Purkinje cell (primary cell): ENCODE data around the gene PCDHGA9. TPM values are rescaled to one million over a fixed set of nuclear protein-coding genes. Genes with fewer than 3 reads are reported as not detected.

ENCODE experiments used
- polyA plus RNA-seq: library from polyadenylated mRNA; unstranded; fragments of >200 nt; fragmentation: Nextera tagmentation; gene quantifications from 2 replicates; pipeline ENCODE4 v1.2.1, GENCODE V29; 2014

The PCDHGA9 gene
- 1.1 and 1.9 TPM in 2 replicates for polyA plus RNA-seq

GRCh38 chr5:141402553-141403243 lies at the start of gene PCDHGA9:
TSS of gene PCDHGA9 (plus strand) at chr5:141402778. CDS start at chr5:141402953, 175 bp downstream.

GRCh38 chr5:141354900-141355469 lies 47.6 kb upstream of the PCDHGA9 start, which contains the start of gene PCDHGA4:
TSS of gene PCDHGA4 (plus strand) at chr5:141355021. CDS start at chr5:141355108, 87 bp downstream.

GRCh38 chr5:141359790-141360426 lies 42.7 kb upstream of the PCDHGA9 start, which contains the start of gene PCDHGB2:
TSS of gene PCDHGB2 (plus strand) at chr5:141359994. CDS start at chr5:141360136, 142 bp downstream.

GRCh38 chr5:141363952-141364660 lies 38.5 kb upstream of the PCDHGA9 start, which contains the start of gene PCDHGA5:
TSS of gene PCDHGA5 (plus strand) at chr5:141364162. CDS start at chr5:141364331, 169 bp downstream.

GRCh38 chr5:141369994-141370848 lies 32.4 kb upstream of the PCDHGA9 start, which contains the start of gene PCDHGB3:
TSS of gene PCDHGB3 (plus strand) at chr5:141370242. CDS start at chr5:141370395, 153 bp downstream.

GRCh38 chr5:141373673-141374317 lies 28.8 kb upstream of the PCDHGA9 start, which contains the start of gene PCDHGA6:
TSS of gene PCDHGA6 (plus strand) at chr5:141373891. CDS start at chr5:141374084, 193 bp downstream.

GRCh38 chr5:141382469-141383294 lies 19.9 kb upstream of the PCDHGA9 start, which contains the start of gene PCDHGA7:
TSS of gene PCDHGA7 (plus strand) at chr5:141382742. CDS start at chr5:141382900, 158 bp downstream.

GRCh38 chr5:141387557-141388311 lies 14.8 kb upstream of the PCDHGA9 start, which contains the start of gene PCDHGB4:
TSS of gene PCDHGB4 (plus strand) at chr5:141387698. CDS start at chr5:141387885, 187 bp downstream.

GRCh38 chr5:141392429-141393198 lies 10.0 kb upstream of the PCDHGA9 start, which contains the start of gene PCDHGA8:
TSS of gene PCDHGA8 (plus strand) at chr5:141392633. CDS start at chr5:141392814, 181 bp downstream.

GRCh38 chr5:141397756-141398551 lies 4.6 kb upstream of the PCDHGA9 start, which contains the start of gene PCDHGB5:
TSS of gene PCDHGB5 (plus strand) at chr5:141397947. CDS start at chr5:141398128, 181 bp downstream.

GRCh38 chr5:141407790-141408505 lies 5.4 kb downstream of the PCDHGA9 start, which contains the start of gene PCDHGB6:
TSS of gene PCDHGB6 (plus strand) at chr5:141408021. CDS start at chr5:141408203, 182 bp downstream.

GRCh38 chr5:141412854-141413539 lies 10.4 kb downstream of the PCDHGA9 start, which contains the start of gene PCDHGA10:
TSS of gene PCDHGA10 (plus strand) at chr5:141412987. CDS start at chr5:141413176, 189 bp downstream.

GRCh38 chr5:141417494-141418172 lies 15.1 kb downstream of the PCDHGA9 start, which contains the start of gene PCDHGB7:
TSS of gene PCDHGB7 (plus strand) at chr5:141417677. CDS start at chr5:141417860, 183 bp downstream.

GRCh38 chr5:141420855-141421488 lies 18.4 kb downstream of the PCDHGA9 start, which contains the start of gene PCDHGA11:
TSS of gene PCDHGA11 (plus strand) at chr5:141421051. CDS start at chr5:141421228, 177 bp downstream.

